CD4-positive, alpha-beta T cell treated with Interleukin-17A for 4 hours (primary cell): Measurements from ENCODE around the gene SURF1.
"Not testable (repeated sequence)": the region's sequence is repeated elsewhere in the genome, so short reads cannot be mapped to it uniquely, and the experiment has no call there.

Source experiments
- DNase-seq: peaks from one replicate; pipeline ENCODE4 v3.0.0-alpha.2; 2020; ENCODE audit warnings: mixed read lengths

SURF1 gene

GRCh38 chr9:133382507-133383141 is 26.3 kb upstream of the SURF1 start:
- DNase-seq = no peak

GRCh38 chr9:133380734-133381133 is 24.4 kb upstream of the SURF1 start:
- no peak for DNase-seq

GRCh38 chr9:133379153-133380086 is 23.1 kb upstream of the SURF1 start:
- no peak for DNase-seq

GRCh38 chr9:133378408-133378962 is 22.2 kb upstream of the SURF1 start:
- DNase-seq = no peak

GRCh38 chr9:133377721-133378216 is 21.5 kb upstream of the SURF1 start:
- DNase-seq = no peak

GRCh38 chr9:133377280-133377679 is 21.0 kb upstream of the SURF1 start:
- DNase-seq = not testable (repeated sequence)

GRCh38 chr9:133375724-133376654 is 19.7 kb upstream of the SURF1 start, which contains the start of the genes STKLD1 and SURF4:
STKLD1 (plus strand) TSS chr9:133376366; CDS start chr9:133376474, 108 bp downstream.
SURF4 (minus strand) TSS chr9:133376060; CDS start chr9:133375969, 91 bp downstream.
- DNase-seq = peak; percentile 96

- DNase-seq = peak; percentile 18
These were observed 18.9 kb upstream of the SURF1 start for GRCh38 chr9:133375116-133375723.

- peak; percentile 46 for DNase-seq
These were observed 18.4 kb upstream of the SURF1 start for GRCh38 chr9:133374612-133375115.

GRCh38 chr9:133372144-133372543 is 15.9 kb upstream of the SURF1 start:
- no peak for DNase-seq

- DNase-seq = peak; percentile 79
These were observed 15.0 kb upstream of the SURF1 start for GRCh38 chr9:133371261-133371711.

- DNase-seq = peak; percentile 71
These were observed 14.4 kb upstream of the SURF1 start for GRCh38 chr9:133370685-133371084.

- no peak for DNase-seq
These were observed 13.6 kb upstream of the SURF1 start for GRCh38 chr9:133369933-133370332.

GRCh38 chr9:133369422-133369821 is 13.1 kb upstream of the SURF1 start:
- no peak for DNase-seq

GRCh38 chr9:133368249-133368881 is 12.1 kb upstream of the SURF1 start:
- DNase-seq = no peak

GRCh38 chr9:133367778-133368177 is 11.5 kb upstream of the SURF1 start:
- DNase-seq = no peak

GRCh38 chr9:133367221-133367620 is 10.9 kb upstream of the SURF1 start:
- DNase-seq = no peak

- DNase-seq = no peak
These were observed 10.1 kb upstream of the SURF1 start for GRCh38 chr9:133366435-133366834.

GRCh38 chr9:133362359-133363044 is 6.2 kb upstream of the SURF1 start:
- no peak for DNase-seq

GRCh38 chr9:133361507-133362092 is 5.3 kb upstream of the SURF1 start:
- DNase-seq = no peak
